CD14-positive monocyte (primary cell): ENCODE measurements around the gene PSTPIP1. TPM values are rescaled to one million over a fixed set of nuclear protein-coding genes. Genes with fewer than 3 reads are reported as not detected.

ENCODE experiments used
- DNase-seq, 3 donors: peaks; one replicate each; pipeline ENCODE4 v3.0.0-alpha.2; 2011 to 2022
- H2AFZ ChIP-seq: 2 replicates; pipeline ENCODE4 v1.6.0; 2012; ENCODE audit warnings: mild to moderate bottlenecking, low read depth, low read length, inconsistent platforms; ENCODE audit not compliant: insufficient read depth, poor library complexity, severe bottlenecking
- H3K27ac ChIP-seq, 2 donors: 1 replicate in 1 of 2; 2 replicates in 1 of 2; pipeline ENCODE4 v1.5.1; 2012 to 2013; ENCODE audit warnings: low read length in 2 of 2, control low read depth in 1 of 2, inconsistent platforms in 1 of 2, low read depth in 1 of 2, mild to moderate bottlenecking in 1 of 2
- H3K27me3 ChIP-seq, 2 donors: one replicate each; pipeline versions ENCODE4 v1.6.0 to v1.6.1; 2011 to 2013; ENCODE audit warnings: low read length in 2 of 2; ENCODE audit not compliant: control insufficient read depth in 2 of 2, insufficient read depth in 2 of 2
- H3K36me3 ChIP-seq, 2 donors: replicated peaks in 1 of 2; 1 replicate in 1 of 2; 2 replicates in 1 of 2; pipeline versions ENCODE4 v1.5.1 to v1.6.1; 2012 to 2013; ENCODE audit warnings: low read length in 2 of 2, control low read depth in 1 of 2, inconsistent platforms in 1 of 2, mild to moderate bottlenecking in 1 of 2; ENCODE audit not compliant: insufficient read depth in 2 of 2, control insufficient read depth in 1 of 2
- H3K4me1 ChIP-seq, 2 donors: 1 replicate in 1 of 2; 2 replicates in 1 of 2; pipeline versions ENCODE4 v1.5.1 to v1.6.1; 2012 to 2013; ENCODE audit warnings: low read length in 2 of 2, control low read depth in 1 of 2, inconsistent platforms in 1 of 2, mild to moderate bottlenecking in 1 of 2, moderate library complexity in 1 of 2; ENCODE audit not compliant: insufficient read depth in 2 of 2, control insufficient read depth in 1 of 2
- H3K4me2 ChIP-seq: replicated peaks from 2 replicates; pipeline ENCODE3; 2012; ENCODE audit warnings: low read length, moderate library complexity, mild to moderate bottlenecking; ENCODE audit not compliant: poor library complexity, severe bottlenecking; ENCODE audit errors: extremely low read depth
- H3K4me3 ChIP-seq, 3 experiments: fragments of 200-600 bp in 1 of 3; sonication (generic) in 1 of 3; replicated peaks in 1 of 3; 1 replicate in 2 of 3; 2 replicates in 1 of 3; pipeline ENCODE4 v1.5.1; 2011 to 2013; ENCODE audit warnings: low read length in 3 of 3, mild to moderate bottlenecking in 3 of 3, control low read depth in 2 of 3, low read depth in 2 of 3, inconsistent platforms in 1 of 3, moderate library complexity in 1 of 3
- H3K79me2 ChIP-seq: 2 replicates; pipeline ENCODE4 v1.6.0; 2012; ENCODE audit warnings: mild to moderate bottlenecking, control low read depth, inconsistent platforms, low read length, moderate library complexity; ENCODE audit not compliant: insufficient read depth
- H3K9ac ChIP-seq: 2 replicates; pipeline ENCODE4 v1.6.0; 2017; ENCODE audit warnings: low read length, mild to moderate bottlenecking; ENCODE audit not compliant: insufficient read depth, poor library complexity, severe bottlenecking
- H3K9me3 ChIP-seq, 2 donors: replicated peaks in 1 of 2; 1 replicate in 1 of 2; 2 replicates in 1 of 2; pipeline versions ENCODE4 v1.5.1 to v1.6.1; 2012 to 2013; ENCODE audit warnings: low read length in 2 of 2, control low read depth in 1 of 2; ENCODE audit not compliant: control insufficient read depth in 1 of 2, insufficient read depth in 1 of 2
- H4K20me1 ChIP-seq: 2 replicates; pipeline ENCODE4 v1.6.0; 2012; ENCODE audit warnings: mild to moderate bottlenecking, low read length, control low read depth, moderate library complexity; ENCODE audit not compliant: insufficient read depth
- H3K27ac Mint-ChIP-seq, 7 donors: one replicate each; pipeline ENCODE4 v1.8.0; 2020; ENCODE audit warnings: mild to moderate bottlenecking in 7 of 7, mixed read lengths in 7 of 7, moderate library complexity in 6 of 7, inconsistent platforms in 2 of 7
- H3K27me3 Mint-ChIP-seq, 3 donors: one replicate each; pipeline ENCODE4 v1.8.0; 2021 to 2022; ENCODE audit warnings: low read depth in 3 of 3, mild to moderate bottlenecking in 3 of 3, mixed read lengths in 3 of 3, moderate library complexity in 3 of 3, inconsistent platforms in 1 of 3
- H3K36me3 Mint-ChIP-seq, 2 donors: one replicate each; pipeline ENCODE4 v1.8.0; 2020; ENCODE audit warnings: mixed read lengths in 2 of 2, inconsistent platforms in 1 of 2, mild to moderate bottlenecking in 1 of 2
- H3K4me1 Mint-ChIP-seq: one replicate; pipeline ENCODE4 v1.8.0; 2020; ENCODE audit warnings: mild to moderate bottlenecking, mixed read lengths
- H3K4me3 Mint-ChIP-seq, 2 donors: one replicate each; pipeline ENCODE4 v1.8.0; 2020; ENCODE audit warnings: mild to moderate bottlenecking in 2 of 2, mixed read lengths in 2 of 2, moderate library complexity in 1 of 2
- H3K9me3 Mint-ChIP-seq, 7 donors: one replicate each; pipeline ENCODE4 v1.8.0; 2020 to 2022; ENCODE audit warnings: mixed read lengths in 7 of 7, mild to moderate bottlenecking in 6 of 7, moderate library complexity in 6 of 7, inconsistent platforms in 2 of 7
- WGBS: methylation state at CpG from one replicate; pipeline ENCODE4 v1.1.5; 2013; ENCODE audit warnings: missing lambda C conversion rate; ENCODE audit not compliant: insufficient coverage; 5-methylcytosine and 5-hydroxymethylcytosine counted together
- intact Hi-C, 2 donors: fragments of 100-400 bp; cut with micrococcal nuclease; formaldehyde crosslinking; loops; one replicate each; pipeline versions ENCODE4 v1.15.0 to v1.15.1; 2023
- polyA plus RNA-seq, 3 donors: library from polyadenylated mRNA; depleted of rRNA in 1 of 3; unstranded in 2 of 3; stranded (reverse) in 1 of 3; fragments of 300-500 nt in 2 of 3; fragments of >200 nt in 1 of 3; fragmentation: Illumina TruSeq in 2 of 3; gene quantifications; 1 replicate in 2 of 3; 2 replicates in 1 of 3; pipeline ENCODE4 v1.2.3, GENCODE V29; 2012 to 2021
- TF ChIP-seq, protein P1 (sequence below): fragments of 200-600 bp; IDR thresholded peaks from one replicate; pipeline ENCODE4 v1.8.0; 2022; ENCODE audit warnings: antibody characterized with exemption, mild to moderate bottlenecking

The PSTPIP1 gene
- polyA plus RNA-seq, 3 donors, result 85.9 to 183 (median 86.8) TPM

DNA sequence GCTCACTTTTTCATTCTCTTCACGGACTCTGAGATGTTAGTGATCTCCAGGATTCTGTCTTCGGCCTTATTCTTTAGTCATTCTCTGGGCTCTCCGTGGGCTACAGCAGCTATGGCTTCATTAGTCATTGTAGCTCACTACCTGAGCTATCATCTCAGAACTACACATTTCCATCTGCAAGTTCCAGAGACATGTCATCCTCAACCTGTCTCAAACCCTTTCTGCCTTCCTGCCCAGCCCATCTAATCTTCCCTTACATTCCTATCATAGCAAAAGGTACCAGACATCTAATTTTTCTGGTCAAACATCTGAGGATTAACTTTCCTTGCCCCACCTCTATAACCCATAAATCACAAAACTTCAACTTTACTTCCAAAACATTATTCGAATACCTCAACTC, 62.8 kb downstream of the PSTPIP1 start:
- no peaks in the 10 kb centered on the region for H3K27me3 ChIP-seq
- H2AFZ ChIP-seq, result no peak overlapping the region
- H3K79me2 ChIP-seq, result peaks cover 10% of the 10 kb centered on the region
- peaks cover 18% of the 10 kb centered on the region for H4K20me1 ChIP-seq
- Mint-ChIP-seq H3K27ac (peak overlapping the region in 2 of 7 donors; percentile 4 to 6), H3K27me3 (no peaks in the 10 kb centered on the region), H3K9me3 (no peaks in the 10 kb centered on the region), H3K36me3 (peaks cover 3 to 5% of the 10 kb centered on the region in 2 donors), H3K4me3 (no peak overlapping the region), H3K4me1 (peaks cover 26% of the 10 kb centered on the region)
- intact Hi-C loops, result no loop called here
- H3K4me1 ChIP-seq, result peaks cover 4 to 15% of the 10 kb centered on the region in 2 donors
- TF ChIP-seq, protein P1, sequence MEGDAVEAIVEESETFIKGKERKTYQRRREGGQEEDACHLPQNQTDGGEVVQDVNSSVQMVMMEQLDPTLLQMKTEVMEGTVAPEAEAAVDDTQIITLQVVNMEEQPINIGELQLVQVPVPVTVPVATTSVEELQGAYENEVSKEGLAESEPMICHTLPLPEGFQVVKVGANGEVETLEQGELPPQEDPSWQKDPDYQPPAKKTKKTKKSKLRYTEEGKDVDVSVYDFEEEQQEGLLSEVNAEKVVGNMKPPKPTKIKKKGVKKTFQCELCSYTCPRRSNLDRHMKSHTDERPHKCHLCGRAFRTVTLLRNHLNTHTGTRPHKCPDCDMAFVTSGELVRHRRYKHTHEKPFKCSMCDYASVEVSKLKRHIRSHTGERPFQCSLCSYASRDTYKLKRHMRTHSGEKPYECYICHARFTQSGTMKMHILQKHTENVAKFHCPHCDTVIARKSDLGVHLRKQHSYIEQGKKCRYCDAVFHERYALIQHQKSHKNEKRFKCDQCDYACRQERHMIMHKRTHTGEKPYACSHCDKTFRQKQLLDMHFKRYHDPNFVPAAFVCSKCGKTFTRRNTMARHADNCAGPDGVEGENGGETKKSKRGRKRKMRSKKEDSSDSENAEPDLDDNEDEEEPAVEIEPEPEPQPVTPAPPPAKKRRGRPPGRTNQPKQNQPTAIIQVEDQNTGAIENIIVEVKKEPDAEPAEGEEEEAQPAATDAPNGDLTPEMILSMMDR, result no peak
- no peak overlapping the region for H3K27ac ChIP-seq
- no peak overlapping the region for H3K9ac ChIP-seq
- H3K4me2 ChIP-seq, result no peak overlapping the region
- DNase-seq, result no peak
- H3K36me3 ChIP-seq, result no peaks in the 10 kb centered on the region
- H3K9me3 ChIP-seq, result no peaks in the 10 kb centered on the region
- WGBS, result 94% methylated on average over 4 of the region's 4 CpGs
- H3K4me3 ChIP-seq, result no peak overlapping the region

DNA sequence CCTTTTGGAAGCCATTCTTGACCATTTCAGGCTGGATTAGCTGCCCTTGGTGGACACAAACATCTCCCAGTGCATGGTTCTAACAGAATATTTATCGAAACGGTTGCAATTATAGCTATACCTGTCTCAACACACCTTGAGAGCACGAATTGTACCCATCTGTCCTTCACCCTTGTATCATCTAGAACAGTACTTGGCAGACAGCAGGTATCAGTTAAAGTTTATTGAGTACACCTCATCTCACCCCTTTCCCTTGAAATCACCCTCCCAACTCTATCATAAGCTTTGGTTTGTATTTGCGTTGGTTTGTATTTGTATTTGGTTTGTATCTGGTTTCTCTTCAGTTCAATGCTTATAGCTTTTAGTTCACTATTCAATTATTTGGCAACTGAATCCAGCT, 63.5 kb downstream of the PSTPIP1 start:
- WGBS, result 100% methylated on average over 2 of the region's 4 CpGs
- H3K27ac Mint-ChIP-seq, result no peak overlapping the region

More for the DNA sequence above, 63.5 kb downstream of the PSTPIP1 start:
- H3K4me1 ChIP-seq, result peaks cover 4 to 15% of the 10 kb centered on the region in 2 donors
- Mint-ChIP-seq H3K36me3 (peaks cover 3 to 5% of the 10 kb centered on the region in 2 donors), H3K27me3 (no peaks in the 10 kb centered on the region), H3K4me3 (no peak overlapping the region), H3K9me3 (no peaks in the 10 kb centered on the region), H3K4me1 (peaks cover 26% of the 10 kb centered on the region)
- DNase-seq, result no peak
- no peaks in the 10 kb centered on the region for H3K27me3 ChIP-seq
- no peak overlapping the region for H3K4me2 ChIP-seq
- H3K4me3 ChIP-seq, result no peak overlapping the region
- no peaks in the 10 kb centered on the region for H3K36me3 ChIP-seq
- intact Hi-C loops, result no loop called here
- H3K9me3 ChIP-seq, result no peaks in the 10 kb centered on the region
- no peak overlapping the region for H3K9ac ChIP-seq
- H2AFZ ChIP-seq, result no peak overlapping the region
- H3K79me2 ChIP-seq, result peaks cover 17% of the 10 kb centered on the region
- TF ChIP-seq, protein P1, result no peak
- H4K20me1 ChIP-seq, result peaks cover 18% of the 10 kb centered on the region
- no peak overlapping the region for H3K27ac ChIP-seq
